ENCODE results near the gene HBB.

The HBB gene

DNA sequence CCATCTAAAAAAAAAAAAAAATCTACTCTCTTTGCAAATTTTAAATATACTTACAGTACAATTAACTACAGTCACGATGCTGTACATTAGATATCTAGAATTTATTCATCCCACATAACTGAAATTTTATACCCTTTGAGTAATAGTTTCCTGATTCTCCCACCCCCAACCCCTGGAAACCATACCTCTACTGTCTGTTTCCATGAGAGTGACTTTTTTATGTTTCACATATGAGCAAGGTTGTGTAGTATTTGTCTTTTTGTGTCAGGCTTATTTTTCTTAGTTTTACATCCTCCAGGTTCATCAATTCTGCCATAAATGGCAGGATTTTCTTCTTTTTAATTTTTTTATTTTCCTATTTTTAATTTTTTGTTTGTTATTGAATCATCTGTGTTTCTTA, 3.2 kb downstream of the HBB start:
- TF ChIP-seq ZFX (IDR thresholded peaks at IDR 0.05): no peak
- H3K27ac ChIP-seq: no peak overlapping the region

DNA sequence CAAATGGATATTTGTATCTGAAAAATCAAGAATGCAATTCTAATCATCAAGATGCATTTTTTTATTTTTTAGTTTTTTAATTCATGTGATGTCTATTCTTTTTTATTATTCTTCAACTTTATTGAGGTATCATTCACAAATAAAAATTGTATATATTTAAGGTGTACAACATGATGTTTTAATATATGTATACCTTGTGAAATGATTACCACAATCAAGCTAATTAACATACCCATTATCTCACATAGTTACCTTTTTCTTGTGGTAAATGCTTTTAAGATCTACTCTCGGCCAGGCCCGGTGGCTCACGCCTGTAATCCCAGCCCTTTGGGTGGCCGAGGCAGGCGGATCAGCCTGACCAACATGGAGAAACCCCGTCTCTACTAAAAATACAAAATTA, 3.7 kb downstream of the HBB start:
- TF ChIP-seq, protein P1, sequence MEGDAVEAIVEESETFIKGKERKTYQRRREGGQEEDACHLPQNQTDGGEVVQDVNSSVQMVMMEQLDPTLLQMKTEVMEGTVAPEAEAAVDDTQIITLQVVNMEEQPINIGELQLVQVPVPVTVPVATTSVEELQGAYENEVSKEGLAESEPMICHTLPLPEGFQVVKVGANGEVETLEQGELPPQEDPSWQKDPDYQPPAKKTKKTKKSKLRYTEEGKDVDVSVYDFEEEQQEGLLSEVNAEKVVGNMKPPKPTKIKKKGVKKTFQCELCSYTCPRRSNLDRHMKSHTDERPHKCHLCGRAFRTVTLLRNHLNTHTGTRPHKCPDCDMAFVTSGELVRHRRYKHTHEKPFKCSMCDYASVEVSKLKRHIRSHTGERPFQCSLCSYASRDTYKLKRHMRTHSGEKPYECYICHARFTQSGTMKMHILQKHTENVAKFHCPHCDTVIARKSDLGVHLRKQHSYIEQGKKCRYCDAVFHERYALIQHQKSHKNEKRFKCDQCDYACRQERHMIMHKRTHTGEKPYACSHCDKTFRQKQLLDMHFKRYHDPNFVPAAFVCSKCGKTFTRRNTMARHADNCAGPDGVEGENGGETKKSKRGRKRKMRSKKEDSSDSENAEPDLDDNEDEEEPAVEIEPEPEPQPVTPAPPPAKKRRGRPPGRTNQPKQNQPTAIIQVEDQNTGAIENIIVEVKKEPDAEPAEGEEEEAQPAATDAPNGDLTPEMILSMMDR (conservative IDR thresholded peaks at IDR 0.05): no peak
- TF ChIP-seq ZFX (IDR thresholded peaks at IDR 0.05): no peak
- H3K27ac ChIP-seq: no peak overlapping the region

DNA sequence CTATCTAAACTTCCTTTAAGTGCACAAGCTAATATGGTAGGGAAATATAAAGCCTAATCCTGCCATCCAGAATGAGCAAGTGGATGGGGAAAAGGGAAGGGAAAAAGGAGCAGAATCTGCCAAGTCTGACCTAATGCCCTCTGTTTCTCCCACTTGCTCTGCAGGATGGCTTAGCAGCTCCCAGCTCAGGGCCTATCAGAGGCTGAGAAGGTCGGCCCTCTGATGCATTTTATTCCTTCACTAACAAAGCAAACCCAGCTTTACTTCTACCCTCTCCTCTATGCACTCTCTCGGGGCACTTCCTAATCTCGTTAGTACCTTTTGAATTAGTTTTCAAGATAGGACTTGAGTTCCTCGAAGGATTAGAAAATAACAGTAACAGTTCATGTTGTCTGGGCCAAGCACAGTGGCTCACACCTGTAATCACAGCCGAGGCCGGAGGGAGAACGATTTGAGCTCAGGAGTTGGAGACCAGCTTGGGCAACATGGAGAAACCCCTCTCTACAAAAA, 16.4 kb downstream of the HBB start:
- H3K27ac ChIP-seq: no peak overlapping the region
- no peak for TF ChIP-seq ZFX (IDR thresholded peaks at IDR 0.05)
- TF ChIP-seq, protein P1 (conservative IDR thresholded peaks at IDR 0.05): no peak

DNA sequence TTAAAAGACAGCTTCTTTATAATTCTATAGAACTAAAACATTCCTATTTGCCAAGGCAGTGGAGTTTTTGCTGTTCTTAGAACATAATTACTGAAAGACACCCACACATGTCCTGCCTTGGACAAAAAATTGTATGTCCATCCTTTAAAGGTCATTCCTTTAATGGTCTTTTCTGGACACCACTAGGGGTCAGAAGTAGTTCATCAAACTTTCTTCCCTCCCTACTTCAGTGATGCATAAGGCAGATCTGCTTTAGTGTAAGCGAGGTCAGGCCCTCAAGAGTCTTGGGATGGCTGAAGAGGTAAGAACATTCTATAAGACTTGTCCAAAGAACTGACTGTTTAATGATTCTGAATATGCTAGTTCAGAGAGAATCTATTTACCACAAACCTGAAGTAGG, 22.1 kb downstream of the HBB start:
- TF ChIP-seq ZFX (IDR thresholded peaks at IDR 0.05): no peak
- TF ChIP-seq, protein P1 (conservative IDR thresholded peaks at IDR 0.05): peak; percentile 67
- no peak overlapping the region for H3K27ac ChIP-seq

DNA sequence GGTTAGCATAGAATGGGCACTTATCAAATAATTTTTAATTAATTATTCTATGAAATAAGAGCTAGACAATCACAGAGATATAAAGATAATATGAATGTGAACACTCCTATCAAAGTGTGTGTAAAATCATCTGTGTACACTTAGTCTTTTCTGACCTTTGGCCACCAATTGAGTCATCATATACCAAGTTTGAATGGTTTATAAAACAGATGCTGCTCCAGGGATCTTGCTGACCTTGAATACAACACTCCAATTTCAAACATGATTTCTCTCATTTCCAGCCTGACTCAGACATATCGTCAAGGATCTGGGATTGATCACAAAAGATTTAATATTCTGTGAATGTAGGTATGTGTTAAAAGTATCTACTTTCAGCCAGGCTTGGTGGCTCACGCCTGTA, 23.5 kb downstream of the HBB start:
- no peak overlapping the region for H3K27ac ChIP-seq
- TF ChIP-seq ZFX (IDR thresholded peaks at IDR 0.05): no peak
- TF ChIP-seq, protein P1 (conservative IDR thresholded peaks at IDR 0.05): no peak

DNA sequence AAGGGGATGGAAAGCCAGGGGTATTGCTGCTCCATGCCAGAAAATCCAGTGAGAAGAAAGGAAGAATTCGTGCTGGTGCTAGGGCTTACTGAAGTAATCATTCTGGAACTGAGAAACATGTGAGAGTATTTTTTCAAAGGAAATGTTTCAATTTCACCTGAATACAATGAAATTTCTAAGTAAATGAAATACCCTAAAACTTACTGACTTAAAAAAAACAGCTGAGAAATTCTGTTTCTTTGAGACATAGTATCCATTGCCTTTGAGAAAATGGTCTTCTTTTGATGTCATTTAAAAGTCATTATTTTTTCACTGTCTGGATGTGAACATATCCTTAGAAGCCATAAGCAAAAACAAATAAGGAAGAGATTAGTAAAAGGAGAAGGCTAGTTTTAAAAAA, 26.3 kb downstream of the HBB start, which contains the start of gene OR51V1:
TSS of gene OR51V1 (minus strand) at position 101 of the 400 bp plus-strand sequence. CDS start at position 101, 0 bp downstream.
- TF ChIP-seq, protein P1 (conservative IDR thresholded peaks at IDR 0.05): no peak
- no peak for TF ChIP-seq ZFX (IDR thresholded peaks at IDR 0.05)
- no peak within 1 kb of the TSS for H3K27ac ChIP-seq

DNA sequence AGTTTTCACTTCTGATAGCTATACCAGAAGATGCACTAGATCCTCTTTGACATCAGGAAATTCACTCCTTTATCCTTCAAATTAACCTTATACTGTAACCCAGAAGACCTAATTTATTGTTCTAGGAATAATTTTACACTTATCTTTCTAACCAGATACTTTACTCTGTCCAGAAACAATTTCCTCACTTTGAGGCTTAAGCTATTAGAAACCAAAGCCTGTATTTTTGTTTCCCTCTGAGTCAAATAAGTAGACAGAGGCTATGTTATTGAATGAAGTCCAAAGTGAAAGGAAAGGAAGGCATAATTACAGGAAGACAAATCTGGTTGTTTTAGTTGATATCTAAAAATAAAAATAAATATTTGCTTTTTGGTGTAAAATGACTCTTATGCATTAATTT, 28.6 kb downstream of the HBB start:
- TF ChIP-seq, protein P1 (conservative IDR thresholded peaks at IDR 0.05): no peak
- TF ChIP-seq ZFX (IDR thresholded peaks at IDR 0.05): no peak
- H3K27ac ChIP-seq: no peak overlapping the region

DNA sequence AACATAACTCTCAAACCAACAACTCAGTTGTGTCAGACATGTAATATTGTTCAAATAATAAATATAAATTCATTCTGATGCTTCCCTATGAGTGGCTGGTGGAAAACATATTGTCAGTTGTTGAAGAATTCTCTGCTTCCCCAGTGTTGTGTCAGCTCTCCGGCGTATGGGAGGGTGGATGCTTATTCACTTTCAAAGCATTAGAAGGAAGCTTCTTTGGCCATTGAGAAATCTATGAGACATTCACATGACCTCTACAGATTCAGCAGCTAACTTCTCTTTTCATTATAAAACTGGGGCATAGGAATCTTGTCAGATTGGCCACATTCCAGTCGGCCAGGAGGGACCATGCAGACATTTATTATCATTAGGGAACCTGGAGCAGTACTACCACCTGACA, 29.3 kb downstream of the HBB start:
- H3K27ac ChIP-seq: no peak overlapping the region
- TF ChIP-seq, protein P1 (conservative IDR thresholded peaks at IDR 0.05): no peak
- TF ChIP-seq ZFX (IDR thresholded peaks at IDR 0.05): no peak

All from C4-2B (cell line).